ENCODE measurements around the gene PRELID3B.

Gene PRELID3B

DNA sequence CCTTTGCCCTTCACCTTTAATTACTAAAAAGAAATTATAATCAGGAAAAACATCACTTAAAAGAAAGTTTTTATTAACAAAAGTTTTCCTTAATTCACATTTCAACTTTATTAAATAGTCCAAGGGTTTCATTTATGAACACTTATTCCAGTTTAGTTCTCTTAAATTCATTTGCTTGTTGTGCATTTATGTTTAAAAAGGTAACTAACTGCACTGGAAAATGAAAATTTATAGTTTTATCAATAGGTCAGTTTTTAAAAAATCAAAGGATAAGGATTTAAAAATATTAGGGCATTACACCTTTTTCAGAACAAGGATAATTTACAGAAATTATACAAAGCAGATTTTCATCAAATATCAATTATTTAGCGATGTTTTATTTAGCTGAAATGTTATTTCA, 9.5 kb downstream of the PRELID3B start:
- peaks cover 66% of the 10 kb centered on the region for H3K79me2 ChIP-seq (ENCODE audit: control insufficient read depth, low read length)
- H3K27ac ChIP-seq (ENCODE audit: low read depth, low read length): peak overlapping the region; percentile 71
- H3K27me3 ChIP-seq (ENCODE audit: control insufficient read depth, low read length): no peaks in the 10 kb centered on the region
- H3K4me3 ChIP-seq (ENCODE audit: low read length): peak overlapping the region; percentile 77
- peak overlapping the region; percentile 92 for H3K4me2 ChIP-seq (ENCODE audit: low read length)
- TF ChIP-seq, protein P1, sequence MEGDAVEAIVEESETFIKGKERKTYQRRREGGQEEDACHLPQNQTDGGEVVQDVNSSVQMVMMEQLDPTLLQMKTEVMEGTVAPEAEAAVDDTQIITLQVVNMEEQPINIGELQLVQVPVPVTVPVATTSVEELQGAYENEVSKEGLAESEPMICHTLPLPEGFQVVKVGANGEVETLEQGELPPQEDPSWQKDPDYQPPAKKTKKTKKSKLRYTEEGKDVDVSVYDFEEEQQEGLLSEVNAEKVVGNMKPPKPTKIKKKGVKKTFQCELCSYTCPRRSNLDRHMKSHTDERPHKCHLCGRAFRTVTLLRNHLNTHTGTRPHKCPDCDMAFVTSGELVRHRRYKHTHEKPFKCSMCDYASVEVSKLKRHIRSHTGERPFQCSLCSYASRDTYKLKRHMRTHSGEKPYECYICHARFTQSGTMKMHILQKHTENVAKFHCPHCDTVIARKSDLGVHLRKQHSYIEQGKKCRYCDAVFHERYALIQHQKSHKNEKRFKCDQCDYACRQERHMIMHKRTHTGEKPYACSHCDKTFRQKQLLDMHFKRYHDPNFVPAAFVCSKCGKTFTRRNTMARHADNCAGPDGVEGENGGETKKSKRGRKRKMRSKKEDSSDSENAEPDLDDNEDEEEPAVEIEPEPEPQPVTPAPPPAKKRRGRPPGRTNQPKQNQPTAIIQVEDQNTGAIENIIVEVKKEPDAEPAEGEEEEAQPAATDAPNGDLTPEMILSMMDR (IDR thresholded peaks at IDR 0.05; ENCODE audit: low read depth, low read length, poor library complexity, severe bottlenecking): no peak
- no peak for TF ChIP-seq EZH2phosphoT487 (IDR thresholded peaks at IDR 0.05; ENCODE audit: borderline replicate concordance, low read length)
- no peaks in the 10 kb centered on the region for H3K9me2 ChIP-seq (replicated peaks; ENCODE audit: control insufficient read depth, low read length)
- H3F3A ChIP-seq (ENCODE audit: control insufficient read depth, insufficient read depth): peaks cover 41% of the 10 kb centered on the region
- H4K20me1 ChIP-seq (ENCODE audit: control insufficient read depth, insufficient read depth, low read depth, low read length): peaks cover 23% of the 10 kb centered on the region
- peaks cover 50% of the 10 kb centered on the region for H3K4me1 ChIP-seq (ENCODE audit: control insufficient read depth, low read length)
- H3K9me3 ChIP-seq (ENCODE audit: control insufficient read depth, insufficient read depth, low read length): no peaks in the 10 kb centered on the region
- H3K36me3 ChIP-seq (ENCODE audit: control insufficient read depth, low read length): peaks cover 89% of the 10 kb centered on the region

DNA sequence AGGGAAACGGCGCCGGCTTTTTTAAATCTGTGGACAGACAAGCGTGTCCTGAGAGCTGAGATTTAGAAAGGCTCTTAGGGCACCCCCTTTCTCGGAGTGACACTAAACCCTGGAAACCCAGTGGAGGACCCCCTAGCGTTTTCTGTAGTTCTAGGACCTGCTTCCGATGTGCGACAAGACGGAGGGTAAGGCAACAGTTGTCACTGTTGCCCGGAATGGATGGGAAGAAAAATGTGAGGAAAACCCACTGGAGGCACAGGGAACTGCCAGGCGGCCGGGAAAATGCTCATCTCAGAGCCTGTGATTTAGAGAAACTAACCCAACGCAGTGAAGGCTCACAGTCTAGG, 9.9 kb downstream of the PRELID3B start:
- Histone ChIP-seq H3K9me3 (ENCODE audit: control insufficient read depth, insufficient read depth, low read length) (no peaks in the 10 kb centered on the region), H4K20me1 (ENCODE audit: control insufficient read depth, insufficient read depth, low read depth, low read length) (peaks cover 23% of the 10 kb centered on the region), H3K79me2 (ENCODE audit: control insufficient read depth, low read length) (peaks cover 66% of the 10 kb centered on the region), H3K9me2 (replicated peaks; ENCODE audit: control insufficient read depth, low read length) (no peaks in the 10 kb centered on the region), H3K36me3 (ENCODE audit: control insufficient read depth, low read length) (peaks cover 89% of the 10 kb centered on the region), H3K4me2 (ENCODE audit: low read length) (peak overlapping the region; percentile 92), H3K27me3 (ENCODE audit: control insufficient read depth, low read length) (no peaks in the 10 kb centered on the region), H3K4me1 (ENCODE audit: control insufficient read depth, low read length) (peaks cover 50% of the 10 kb centered on the region), H3F3A (ENCODE audit: control insufficient read depth, insufficient read depth) (peaks cover 41% of the 10 kb centered on the region), H3K27ac (ENCODE audit: low read depth, low read length) (peak overlapping the region; percentile 71), H3K4me3 (ENCODE audit: low read length) (peak overlapping the region; percentile 77)
- TF ChIP-seq EZH2phosphoT487 (IDR thresholded peaks at IDR 0.05; ENCODE audit: borderline replicate concordance, low read length): no peak
- TF ChIP-seq, protein P1 (IDR thresholded peaks at IDR 0.05; ENCODE audit: low read depth, low read length, poor library complexity, severe bottlenecking): no peak

DNA sequence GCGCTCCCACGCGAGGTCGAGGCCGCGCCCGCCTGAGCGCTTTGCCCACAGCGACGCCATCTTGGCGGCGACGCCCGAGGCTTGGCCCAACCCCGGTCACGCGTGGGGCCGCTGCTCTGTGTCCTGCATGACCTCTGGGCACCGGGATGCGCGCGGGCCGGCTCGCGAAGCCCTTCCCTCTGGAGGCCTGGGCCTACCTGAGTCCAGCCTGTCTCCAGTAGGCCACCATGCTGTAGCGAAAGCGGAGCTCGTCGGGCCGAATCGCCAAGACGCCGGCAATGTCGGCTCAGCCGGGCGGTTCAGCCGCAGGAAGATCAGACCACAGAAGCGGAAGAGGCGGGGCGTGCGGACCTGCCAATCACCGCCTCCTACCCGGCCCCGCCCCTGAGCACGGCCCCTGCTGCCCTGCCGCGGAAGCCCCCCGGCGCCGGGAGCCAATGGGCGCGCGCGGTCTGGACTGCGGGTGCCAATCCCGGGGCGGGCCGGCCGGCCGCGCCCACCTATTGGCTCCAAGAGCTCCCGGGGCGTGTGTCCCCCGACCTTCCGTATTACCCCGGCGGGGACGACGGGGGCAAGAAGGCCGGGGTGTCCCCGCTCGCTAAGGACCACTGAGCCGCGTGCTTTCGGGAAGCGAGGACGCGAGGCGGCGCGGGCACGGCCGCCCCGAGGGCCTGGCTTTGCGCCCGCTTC, 10.4 kb downstream of the PRELID3B start, which contains the start of gene ATP5F1E:
ATP5F1E (minus strand) TSS at position 313 of the 690 bp plus-strand sequence; CDS start at position 229, 84 bp downstream.
- H3F3A ChIP-seq (ENCODE audit: control insufficient read depth, insufficient read depth): peaks cover 41% of the 10 kb centered on the region
- peak within 1 kb of the TSS; percentile 71 for H3K27ac ChIP-seq (ENCODE audit: low read depth, low read length)

More for the DNA sequence above, 10.4 kb downstream of the PRELID3B start, which contains the start of gene ATP5F1E:
- Histone ChIP-seq H3K4me1 (ENCODE audit: control insufficient read depth, low read length) (peaks cover 50% of the 10 kb centered on the region), H3K36me3 (ENCODE audit: control insufficient read depth, low read length) (peaks cover 89% of the 10 kb centered on the region), H3K4me3 (ENCODE audit: low read length) (peak within 1 kb of the TSS; percentile 89), H3K4me2 (ENCODE audit: low read length) (peak within 1 kb of the TSS; percentile 97), H3K9me2 (replicated peaks; ENCODE audit: control insufficient read depth, low read length) (no peaks in the 10 kb centered on the region), H3K9me3 (ENCODE audit: control insufficient read depth, insufficient read depth, low read length) (no peaks in the 10 kb centered on the region), H3K79me2 (ENCODE audit: control insufficient read depth, low read length) (peaks cover 66% of the 10 kb centered on the region), H3K27me3 (ENCODE audit: control insufficient read depth, low read length) (no peaks in the 10 kb centered on the region), H4K20me1 (ENCODE audit: control insufficient read depth, insufficient read depth, low read depth, low read length) (peaks cover 23% of the 10 kb centered on the region)
- TF ChIP-seq, protein P1 (IDR thresholded peaks at IDR 0.05; ENCODE audit: low read depth, low read length, poor library complexity, severe bottlenecking): no peak
- TF ChIP-seq EZH2phosphoT487 (IDR thresholded peaks at IDR 0.05; ENCODE audit: borderline replicate concordance, low read length): no peak

All from DOHH2 (cell line).